Ectodermal cell (in vitro differentiated cells): ENCODE measurements around the gene EXOSC2.

Experiments used
- H3K27ac ChIP-seq: 2 replicates; pipeline ENCODE4 v1.7.0; 2013; ENCODE audit warnings: mild to moderate bottlenecking, low read depth, low read length; ENCODE audit not compliant: insufficient read depth, poor library complexity, severe bottlenecking
- H3K27me3 ChIP-seq: 2 replicates; pipeline ENCODE4 v1.7.0; 2013; ENCODE audit warnings: mild to moderate bottlenecking, low read length; ENCODE audit not compliant: insufficient read depth, control insufficient read depth, poor library complexity, severe bottlenecking
- H3K36me3 ChIP-seq: one replicate; pipeline ENCODE4 v1.7.0; 2013; ENCODE audit warnings: low read length; ENCODE audit not compliant: control insufficient read depth, insufficient read depth
- H3K4me1 ChIP-seq: one replicate; pipeline ENCODE4 v1.7.0; 2013; ENCODE audit warnings: low read length; ENCODE audit not compliant: control insufficient read depth, insufficient read depth
- H3K4me3 ChIP-seq: 2 replicates; pipeline ENCODE4 v1.7.0; 2013; ENCODE audit warnings: low read depth, low read length, control low read depth; ENCODE audit not compliant: insufficient read depth
- H3K9me3 ChIP-seq: 2 replicates; pipeline ENCODE4 v1.7.0; 2013; ENCODE audit warnings: mild to moderate bottlenecking, low read length, moderate library complexity; ENCODE audit not compliant: control insufficient read depth
- WGBS, 2 experiments: methylation state at CpG; one replicate each; pipeline ENCODE4 v1.1.7; 2013; ENCODE audit warnings: missing lambda C conversion rate in 2 of 2; 5-methylcytosine and 5-hydroxymethylcytosine counted together

EXOSC2 gene

DNA sequence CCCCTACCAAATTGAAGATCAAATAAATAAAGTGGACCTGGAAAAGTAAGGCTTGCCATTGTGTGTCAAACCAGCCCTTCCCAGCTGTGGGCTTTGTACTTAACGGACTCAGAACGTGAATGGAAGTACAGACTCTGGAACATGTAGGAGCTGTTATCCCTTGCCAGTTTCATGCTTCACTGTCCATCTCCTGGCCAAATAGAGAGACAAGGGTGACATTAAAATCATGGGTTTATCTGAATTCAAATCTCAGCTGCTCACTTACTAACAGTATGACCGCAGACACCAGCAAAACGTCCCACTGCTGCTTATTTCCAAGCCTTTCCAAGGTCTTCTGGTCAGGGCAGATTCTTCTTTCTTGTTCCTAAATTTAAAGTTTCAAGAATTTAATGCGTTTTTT is 52.2 kb downstream of the EXOSC2 start:
- H3K4me3 ChIP-seq = no peak overlapping the region
- no peak overlapping the region for H3K27ac ChIP-seq
- H3K9me3 ChIP-seq = no peaks in the 10 kb centered on the region
- no peaks in the 10 kb centered on the region for H3K4me1 ChIP-seq
- WGBS, 2 experiments = 74 to 80% methylated on average over 4 of the region's 5 CpGs
- H3K27me3 ChIP-seq = no peaks in the 10 kb centered on the region
- H3K36me3 ChIP-seq = no peaks in the 10 kb centered on the region

DNA sequence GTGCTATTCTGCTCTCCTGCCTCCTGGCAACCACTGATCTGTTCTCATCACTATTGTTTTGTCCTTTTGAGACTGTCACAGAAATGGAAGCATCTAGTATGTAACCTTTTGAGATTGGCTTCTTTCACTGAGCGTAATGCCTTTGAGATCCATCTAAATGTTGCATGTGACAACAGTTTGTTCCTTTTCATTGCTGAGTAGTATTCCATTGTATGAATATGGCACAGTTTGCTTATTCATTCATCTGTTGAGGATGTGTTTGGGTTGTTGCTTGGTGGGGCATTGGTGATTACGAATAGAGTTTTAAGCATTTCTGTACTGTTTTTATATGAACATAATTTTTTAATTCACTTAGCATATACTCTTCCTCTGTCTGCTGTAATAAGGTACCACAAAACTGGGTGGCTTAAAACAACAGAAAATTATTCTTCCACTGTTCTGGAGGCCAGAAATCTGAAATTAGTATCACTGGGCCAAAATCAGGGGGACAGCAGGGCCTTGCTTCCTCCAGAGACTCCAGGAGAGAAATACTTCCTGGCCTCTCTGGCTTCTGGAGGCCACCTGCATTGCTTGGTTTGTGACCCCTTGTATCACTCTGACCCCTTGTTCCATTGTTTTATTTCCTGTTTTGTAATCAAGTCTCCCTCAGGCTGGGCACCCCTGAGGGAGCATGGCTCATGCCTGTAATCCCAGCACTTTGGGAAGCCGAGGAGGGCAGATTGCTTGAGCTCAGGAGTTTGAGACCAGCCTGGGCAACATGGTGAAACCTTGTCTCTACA is 53.0 kb downstream of the EXOSC2 start:
- Histone ChIP-seq H3K9me3 (no peaks in the 10 kb centered on the region), H3K4me1 (no peaks in the 10 kb centered on the region), H3K27ac (no peak overlapping the region), H3K27me3 (no peaks in the 10 kb centered on the region), H3K36me3 (no peaks in the 10 kb centered on the region), H3K4me3 (no peak overlapping the region)
- WGBS, 2 experiments = 82 to 90% methylated on average over 2 of the region's 3 CpGs

DNA sequence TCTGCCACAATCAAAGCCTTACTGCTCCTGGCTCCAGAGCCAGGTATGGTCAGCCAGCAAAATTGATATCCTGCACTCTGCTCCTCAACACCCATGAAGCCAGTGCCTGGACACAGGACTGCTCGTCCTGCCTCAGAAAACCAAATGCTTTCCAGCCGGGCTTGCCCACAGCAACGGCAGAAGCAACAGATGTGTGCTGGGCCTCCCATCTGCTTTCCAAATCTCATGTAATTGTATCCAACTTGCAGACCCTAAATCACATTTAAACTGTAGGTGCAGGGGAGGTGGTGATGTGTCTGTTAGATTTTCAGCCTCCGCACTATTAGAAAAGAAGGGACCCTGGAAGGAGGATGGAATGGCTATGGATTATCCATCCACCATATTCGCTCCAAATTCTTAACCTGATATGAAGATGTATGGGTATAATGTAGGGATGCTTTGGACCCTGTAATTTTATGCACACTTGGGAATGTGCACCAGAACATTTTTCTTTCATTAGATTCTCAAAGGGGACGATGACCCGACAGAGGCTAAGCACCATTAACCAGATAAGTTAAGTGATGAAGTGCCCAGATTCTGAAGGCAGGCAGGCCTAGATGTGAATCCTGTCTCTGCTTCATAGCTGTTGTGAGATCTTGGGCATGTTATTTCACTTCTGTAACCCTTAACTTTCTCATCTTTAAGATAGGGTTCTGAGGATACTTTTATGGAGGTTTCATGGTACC is 58.2 kb downstream of the EXOSC2 start:
- no peaks in the 10 kb centered on the region for H3K9me3 ChIP-seq
- peaks cover 12% of the 10 kb centered on the region for H3K4me1 ChIP-seq
- H3K36me3 ChIP-seq = no peaks in the 10 kb centered on the region
- H3K4me3 ChIP-seq = no peak overlapping the region
- 93% methylated on average over 6 to 7 of the region's 7 CpGs for WGBS, 2 experiments
- no peak overlapping the region for H3K27ac ChIP-seq
- H3K27me3 ChIP-seq = no peaks in the 10 kb centered on the region
